T-helper 1 cell treated with Interleukin-12 subunit alpha and Interleukin-12 subunit beta and Interleukin-4 antibody, amounts not matched to agents 30 ng/mL and 1 ng/mL, for 36 hours (primary cell): ENCODE data around the gene MBD1. TPM values are rescaled to one million over a fixed set of nuclear protein-coding genes. Genes with fewer than 3 reads are reported as not detected.

Experiments
- intact Hi-C: fragments of 100-400 bp; cut with micrococcal nuclease; formaldehyde crosslinking; loops from one replicate; pipeline ENCODE4 v1.15.1; 2024
- total RNA-seq: library from RNA; stranded (reverse); gene quantifications from 2 replicates; pipeline ENCODE4 v1.2.3, GENCODE V29; 2022

The MBD1 gene
- total RNA-seq, 1 donor from 2014 or later: 111 TPM

- intact Hi-C loops: loop anchor here (1.0 to 2.0 kb wide), 4 partner anchors 9 to 23 kb away; partner anchors contain the start of genes CXXC1 and MBD1
Observed at GRCh38 chr18:50297621-50298442, 16.5 kb upstream of the MBD1 start.

GRCh38 chr18:50293039-50293438 lies 11.7 kb upstream of the MBD1 start:
- intact Hi-C loops: no loop called here

GRCh38 chr18:50289108-50289443 lies 7.8 kb upstream of the MBD1 start:
- intact Hi-C loops: loop anchor here (5.0 to 10.0 kb wide), 2 partner anchors 676 to 1752 kb away; partner anchors contain the start of genes CTIF and ELAC1

GRCh38 chr18:50288348-50289107 lies 7.2 kb upstream of the MBD1 start:
- intact Hi-C loops: loop anchor here (1.0 to 10.0 kb wide), 3 partner anchors 8 to 1751 kb away; partner anchors contain the start of genes CTIF and ELAC1

DNA sequence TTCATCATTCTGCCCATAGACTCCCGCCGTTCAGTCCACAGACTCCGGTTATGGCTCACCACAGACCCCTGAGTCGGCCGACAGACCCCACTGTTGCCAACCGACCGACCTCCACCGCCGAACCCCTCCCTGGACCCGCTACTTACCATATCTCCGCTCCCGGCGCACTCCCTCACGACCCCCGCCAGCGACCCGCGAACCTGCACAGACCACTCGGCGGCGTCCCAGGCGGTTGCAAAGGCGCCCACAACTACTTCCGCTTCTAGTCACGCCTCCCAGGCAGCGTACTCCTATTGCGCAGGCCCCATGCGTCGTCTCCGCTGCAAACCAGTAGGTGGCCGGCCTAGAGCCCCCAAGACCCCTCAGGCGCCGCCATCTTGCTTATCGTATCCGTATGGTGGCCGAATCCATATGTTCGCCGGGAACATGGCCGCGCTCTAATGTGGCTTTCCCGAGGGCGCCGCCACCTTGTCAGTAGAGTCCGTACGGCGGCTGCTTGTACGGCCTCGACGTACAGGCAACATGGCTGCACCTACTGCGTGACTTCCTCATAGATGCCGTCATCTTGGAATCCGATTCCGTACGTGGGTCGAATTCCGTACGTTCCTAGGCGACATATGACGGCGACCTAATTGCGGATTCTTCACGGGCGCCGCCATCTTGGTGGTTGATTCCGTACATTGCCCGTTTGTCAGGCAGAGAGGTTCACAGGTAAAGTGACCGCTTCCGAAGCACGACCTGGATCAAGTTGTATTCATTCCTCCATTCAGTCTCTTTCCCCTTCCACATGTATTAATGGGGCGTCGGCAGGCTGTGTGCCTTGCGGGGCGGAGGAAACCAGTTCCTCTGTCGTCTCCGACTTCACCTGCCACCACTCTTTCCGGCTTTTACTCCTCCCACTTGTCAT lies 6.4 kb upstream of the MBD1 start, which contains the start of gene CXXC1:
CXXC1 (minus strand) TSS at position 252 of the 907 bp plus-strand sequence; CDS start at position 149, 103 bp downstream.
- intact Hi-C loops: loop anchor here (1.0 to 10.0 kb wide), 15 partner anchors 7 to 1750 kb away; partner anchors contain the start of genes CFAP53, CTIF, DYM and ELAC1

DNA sequence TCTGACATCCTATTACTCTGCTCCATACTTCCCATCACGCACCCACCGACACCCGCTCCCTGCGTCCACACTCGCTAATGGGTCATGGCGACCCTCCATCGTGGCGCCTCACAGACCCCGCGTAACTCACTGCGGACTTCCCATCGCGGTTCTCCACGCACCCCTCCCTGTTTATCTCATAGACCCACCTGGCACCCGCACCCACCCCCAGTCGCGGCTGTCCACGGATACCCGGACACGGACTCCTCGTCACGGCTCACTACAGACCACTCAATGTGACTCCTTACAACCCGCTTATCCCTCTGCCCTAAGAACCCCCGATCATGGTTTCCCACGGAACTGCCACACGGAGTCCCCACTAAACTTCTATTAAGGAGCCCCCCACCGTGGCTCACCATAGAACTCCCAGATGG lies 5.7 kb upstream of the MBD1 start:
- intact Hi-C loops: loop anchor here (1.0 to 10.0 kb wide), 14 partner anchors 11 to 1750 kb away; partner anchors contain the start of genes CFAP53, CTIF, DYM and ELAC1

DNA sequence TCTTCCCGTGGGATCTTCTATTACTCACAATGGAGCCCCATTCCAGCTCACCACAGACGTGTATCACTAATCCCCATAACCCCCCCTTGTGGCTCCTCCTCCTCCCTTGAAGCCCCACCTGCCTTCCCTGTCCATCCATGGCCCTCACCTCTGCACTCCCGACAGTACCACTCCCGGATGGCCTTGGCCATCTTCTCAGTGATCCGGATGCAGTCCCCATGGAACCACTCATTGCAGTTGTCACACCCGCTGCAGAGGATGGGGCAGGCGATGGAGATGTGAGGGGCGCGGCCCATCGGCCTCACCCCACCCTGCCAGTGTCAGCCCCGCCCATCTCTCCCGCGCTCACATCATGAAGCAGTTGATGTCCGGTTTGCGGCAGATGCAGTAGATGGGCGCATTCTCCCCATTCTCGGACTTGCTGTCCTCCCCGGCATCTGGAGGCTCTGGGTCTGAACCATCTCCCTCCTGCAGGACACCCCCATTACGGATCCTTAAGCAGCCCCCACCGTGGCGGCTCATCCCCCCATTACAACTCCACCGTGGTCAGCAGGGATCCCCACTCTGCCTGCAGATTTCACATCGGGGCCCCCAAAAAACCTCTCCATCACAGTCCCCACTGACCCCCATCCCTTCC lies 5.2 kb upstream of the MBD1 start:
- intact Hi-C loops: loop anchor here (1.0 to 10.0 kb wide), 14 partner anchors 12 to 1749 kb away; partner anchors contain the start of genes CFAP53, CTIF, DYM and ELAC1

DNA sequence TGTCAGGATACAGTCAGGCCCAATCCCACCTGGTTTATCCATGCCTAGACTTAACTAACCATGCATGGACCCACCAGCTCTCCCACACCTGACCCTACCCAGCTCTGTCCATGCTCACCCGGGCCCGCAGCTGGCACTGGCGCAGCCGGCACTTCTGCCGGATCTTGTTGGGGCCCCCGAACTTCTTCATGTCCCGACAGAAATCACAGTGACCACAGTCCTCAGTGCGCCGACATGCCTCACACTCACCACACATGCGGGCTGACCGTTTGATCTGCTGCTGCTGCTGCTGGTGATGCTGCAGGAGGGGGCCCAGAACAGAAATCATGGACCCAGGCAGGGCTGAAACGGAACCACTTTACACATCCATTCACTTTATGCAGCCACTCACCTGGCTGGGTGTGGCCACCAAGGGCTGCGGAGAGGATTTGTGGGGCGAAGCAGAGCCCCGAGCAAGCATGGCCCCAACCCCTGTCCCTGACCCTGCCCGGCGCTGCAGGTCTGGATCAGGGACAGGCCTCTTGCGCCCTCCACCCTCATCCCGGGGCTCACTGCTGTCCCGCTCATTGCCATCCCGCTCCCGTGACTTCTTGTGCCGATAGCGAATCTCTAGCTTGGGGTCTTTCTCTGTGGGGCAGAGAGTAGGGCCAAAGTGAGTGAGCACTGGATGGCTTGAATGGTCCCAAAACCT lies 4.5 kb upstream of the MBD1 start:
- intact Hi-C loops: loop anchor here (2.0 to 10.0 kb wide), 3 partner anchors 679 to 1748 kb away; partner anchors contain the start of genes CTIF, ELAC1 and SMAD7

DNA sequence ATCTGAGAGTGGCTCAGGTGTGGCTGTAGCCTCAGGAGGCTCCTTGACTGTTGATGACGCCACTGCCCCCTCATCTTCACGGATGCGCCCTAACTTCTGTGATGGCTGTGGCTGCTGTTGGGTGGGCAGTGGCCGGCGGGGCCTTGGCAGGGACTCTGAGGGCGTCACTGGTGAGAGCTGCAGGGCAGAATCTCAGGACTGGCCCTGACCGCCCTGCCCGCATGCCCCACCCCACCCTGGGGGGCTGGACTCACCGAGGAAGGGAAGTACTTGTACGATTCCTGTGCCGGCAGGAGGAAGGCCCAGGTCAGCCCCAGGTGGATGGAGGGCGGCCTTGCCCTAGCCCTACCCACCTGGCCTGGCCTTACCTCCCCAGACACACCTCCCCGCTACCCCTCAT lies 3.7 kb upstream of the MBD1 start:
- intact Hi-C loops: loop anchor here (5.0 to 10.0 kb wide), 2 partner anchors 680 to 1748 kb away; partner anchors contain the start of genes CTIF and ELAC1

GRCh38 chr18:50284255-50284885 lies 3.0 kb upstream of the MBD1 start:
- intact Hi-C loops: loop anchor here (10.0 kb wide), 1 partner anchor 680 kb away; the partner anchor contains the start of gene ELAC1

- intact Hi-C loops: loop anchor here (10.0 kb wide), 1 partner anchor 681 kb away; the partner anchor contains the start of gene ELAC1
Observed at GRCh38 chr18:50283469-50284209, 2.3 kb upstream of the MBD1 start.

DNA sequence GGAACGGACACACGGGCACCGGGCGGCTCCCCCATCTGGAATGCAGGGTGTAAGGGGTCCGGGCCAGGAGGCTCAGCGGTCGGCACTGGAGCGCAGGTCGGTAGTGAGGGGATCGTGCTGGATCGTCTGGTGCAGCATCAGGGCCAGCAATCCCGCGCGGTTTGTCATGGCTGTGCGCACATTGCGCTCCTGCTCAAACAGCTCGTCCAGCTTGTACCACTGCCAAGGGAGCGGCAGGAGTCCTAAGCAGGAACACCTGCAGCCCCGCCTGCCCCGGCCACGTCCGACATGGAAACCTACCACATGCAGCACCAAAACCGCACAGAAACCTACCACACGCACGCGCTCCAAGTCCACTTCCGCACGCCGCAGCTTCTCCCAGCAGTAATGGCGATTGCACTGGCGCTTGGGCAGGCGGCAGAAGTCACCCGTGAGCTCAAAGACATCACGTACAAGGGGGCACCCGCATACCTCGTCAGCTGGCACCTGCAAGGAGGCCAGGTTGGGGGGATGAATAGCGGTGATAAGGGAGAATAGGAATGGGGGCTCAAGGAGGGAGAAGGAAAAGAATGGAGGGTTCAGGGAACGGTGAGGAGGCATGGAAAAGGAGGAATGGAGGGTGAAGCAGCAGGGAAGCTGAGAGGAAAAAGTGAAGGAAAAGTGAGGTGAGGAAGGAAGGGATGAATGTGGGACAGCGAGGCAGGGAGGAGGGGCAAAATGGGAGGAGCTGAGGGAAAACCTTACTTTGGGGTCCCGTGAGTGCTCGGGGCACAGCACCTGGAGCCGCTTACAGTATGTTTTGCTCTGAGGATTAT lies 1.4 kb upstream of the MBD1 start:
- intact Hi-C loops: loop anchor here (10.0 kb wide), 1 partner anchor 682 kb away; the partner anchor contains the start of gene ELAC1

GRCh38 chr18:50281972-50282520 lies 723 bp upstream of the MBD1 start:
- intact Hi-C loops: loop anchor here (1.0 to 10.0 kb wide), 10 partner anchors 16 to 915 kb away; partner anchors contain the start of genes CFAP53, ELAC1, ME2 and MEX3C

- intact Hi-C loops: loop anchor here (1.0 to 10.0 kb wide), 11 partner anchors 8 to 916 kb away; partner anchors contain the start of genes CFAP53, ELAC1, ME2 and MEX3C
Observed at GRCh38 chr18:50280707-50281294, 522 bp downstream of the MBD1 start.

DNA sequence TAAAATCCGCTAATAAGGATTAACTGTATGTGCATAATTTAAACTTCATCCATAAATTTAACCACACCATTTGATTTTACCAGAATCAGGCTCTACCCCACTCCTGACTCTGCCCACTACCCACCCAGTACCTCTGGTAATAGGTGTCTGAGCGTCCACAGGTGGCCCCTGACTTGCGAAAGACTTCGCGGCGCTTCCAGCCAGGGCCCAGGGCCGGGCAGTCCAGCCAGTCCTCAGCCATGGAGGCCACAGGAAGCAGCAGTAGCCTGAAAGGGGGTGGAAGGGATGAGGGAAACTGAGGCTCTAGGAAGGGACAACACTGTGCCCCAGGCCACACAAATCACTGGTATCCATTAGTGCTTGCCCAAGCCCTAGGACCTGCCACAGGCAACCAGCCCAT lies 1.6 kb downstream of the MBD1 start:
- intact Hi-C loops: loop anchor here (1.0 to 10.0 kb wide), 4 partner anchors 9 to 917 kb away; partner anchors contain the start of genes ELAC1, ME2 and MEX3C

DNA sequence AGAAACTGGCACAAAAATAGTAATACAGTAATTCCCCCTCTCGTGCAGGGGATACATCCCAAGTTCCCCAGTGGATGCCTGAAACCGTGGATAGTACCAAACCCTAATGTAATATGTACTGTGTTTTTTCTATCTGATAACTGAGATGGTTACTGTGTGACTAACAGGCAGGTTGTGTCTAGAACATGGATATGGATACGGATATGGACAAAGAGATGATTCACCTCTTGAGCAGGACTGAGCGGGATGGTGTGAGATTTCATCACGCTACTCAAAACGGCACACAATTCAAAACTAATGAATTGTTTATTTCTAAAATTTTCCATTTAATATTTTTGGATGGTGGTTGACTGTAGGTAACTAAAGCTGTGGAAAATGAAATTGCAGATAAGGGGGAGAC lies 3.4 kb downstream of the MBD1 start:
- intact Hi-C loops: no loop called here
